GM18858 (cell line): Measurements from ENCODE around the gene ADAM23.

Source experiments
- ATAC-seq: cut with Tn5 transposase; IDR thresholded peaks from one replicate; pipeline ENCODE4 v1.9.1; 2021; ENCODE audit not compliant: unreplicated experiment

The ADAM23 gene

GRCh38 chr2:206631340-206631739 lies 188.0 kb downstream of the ADAM23 start:
- ATAC-seq = no peak

- ATAC-seq = no peak
Observed at GRCh38 chr2:206635015-206635414, 191.7 kb downstream of the ADAM23 start.

- no peak for ATAC-seq
Observed at GRCh38 chr2:206639636-206640035, 196.3 kb downstream of the ADAM23 start.

GRCh38 chr2:206641226-206641625 lies 197.9 kb downstream of the ADAM23 start:
- no peak for ATAC-seq

- ATAC-seq = no peak
Observed at GRCh38 chr2:206642075-206643025, 199.0 kb downstream of the ADAM23 start, which contains the start of gene FAM237A. TSS of gene FAM237A (plus strand) at chr2:206642487. CDS start at chr2:206644237, 1,750 bp downstream.

GRCh38 chr2:206647985-206648384 lies 204.7 kb downstream of the ADAM23 start:
- no peak for ATAC-seq

- no peak for ATAC-seq
Observed at GRCh38 chr2:206657087-206657486, 213.8 kb downstream of the ADAM23 start.

- ATAC-seq = no peak
Observed at GRCh38 chr2:206665251-206665650, 221.9 kb downstream of the ADAM23 start.
